Measurements from ENCODE around the gene HDAC9. TPM values are rescaled to one million over a fixed set of nuclear protein-coding genes. Genes with fewer than 3 reads are reported as not detected.

HDAC9 gene
- total and polyA plus RNA-seq, 2 of the 13 experiments (the other 11 are each of a cell fraction or from before 2014, with no cell fraction given) = 0.05 to 0.07 TPM

- no peaks in the 10 kb centered on the region for H4K20me1 ChIP-seq (ENCODE audit: insufficient read depth, low read length)
- H3K4me1 ChIP-seq (ENCODE audit: insufficient read depth, low read length) = no peaks in the 10 kb centered on the region
- no peaks in the 10 kb centered on the region for H3K36me3 ChIP-seq (replicated peaks in 1 of 2; ENCODE audit: control insufficient read depth in 1 of 2, insufficient read depth in 2 of 2, low read length in 2 of 2)
- ChIA-PET CTCF (ENCODE audit: low intra/inter-chr PET ratio, low total read pairs) (no interaction called here), POLR2A (no interaction called here)
- no peaks in the 10 kb centered on the region for H3K79me2 ChIP-seq (ENCODE audit: insufficient read depth, low read length)
- no peak overlapping the region for H2AFZ ChIP-seq (ENCODE audit: low read length)
- TF ChIP-seq TIGD3 (CRISPR knock-in tag; IDR thresholded peaks at IDR 0.05; ENCODE audit: borderline replicate concordance) = no peak
- no peak for TF ChIP-seq KDM6A (CRISPR knock-in tag; IDR thresholded peaks at IDR 0.05; ENCODE audit: low read depth)
- no peak for TF ChIP-seq ZNF605 (CRISPR knock-in tag; IDR thresholded peaks at IDR 0.05)
- no peak for TF ChIP-seq POGZ (CRISPR knock-in tag; IDR thresholded peaks at IDR 0.05)
- TF ChIP-seq SP5 (CRISPR knock-in tag; IDR thresholded peaks at IDR 0.05; ENCODE audit: borderline replicate concordance, low read depth) = no peak
- TF ChIP-seq ZNF572 (CRISPR knock-in tag; IDR thresholded peaks at IDR 0.05) = no peak
- TF ChIP-seq ZFP1 (CRISPR knock-in tag; IDR thresholded peaks at IDR 0.05) = no peak
- TF ChIP-seq ATF1 (CRISPR knock-in tag; IDR thresholded peaks at IDR 0.05) = no peak
- no peak for TF ChIP-seq ZNF770 (CRISPR knock-in tag; IDR thresholded peaks at IDR 0.05)
- TF ChIP-seq ATF4 (CRISPR knock-in tag; IDR thresholded peaks at IDR 0.05) = no peak
- no peak for TF ChIP-seq GATA4 (IDR thresholded peaks at IDR 0.05; ENCODE audit: borderline replicate concordance, low read depth)
- TF ChIP-seq ZNF451 (CRISPR knock-in tag; IDR thresholded peaks at IDR 0.05) = no peak
- FAIRE-seq (no peak), ATAC-seq (no peak), DNase-seq (ENCODE audit: low spot score) (no peak)
- in situ Hi-C loops (cut with HindIII; ENCODE audit: extremely low pct_ligation_motif_present, low pct_unique_long_range_greater_than_20kb) (no loop called here), intact Hi-C loops (cut with micrococcal nuclease; ENCODE audit: unreplicated experiment) (no loop called here)
- H3K9ac ChIP-seq (ENCODE audit: insufficient read depth, low read depth, low read length) = no peak overlapping the region
- H3K4me2 ChIP-seq (ENCODE audit: low read depth, low read length) = no peak overlapping the region
- no TSS peak for BruUV-seq (replicated peaks)
- H3K9me3 ChIP-seq (ENCODE audit: low read length) = no peaks in the 10 kb centered on the region
- H3K27me3 ChIP-seq (ENCODE audit: control insufficient read depth in 1 of 2, insufficient read depth in 2 of 2, low read length in 2 of 2) = no peaks in the 10 kb centered on the region
- no peak overlapping the region for H3K27ac ChIP-seq (ENCODE audit: extremely low read length, insufficient read depth, low read length)
- no peak overlapping the region for H3K4me3 ChIP-seq (replicated peaks in 1 of 3; ENCODE audit: insufficient read depth in 1 of 3, low read depth in 2 of 3, low read length in 3 of 3)
These were observed 30.9 kb downstream of the HDAC9 start for GRCh38 chr7:18526368-18526878.
